Measurements from ENCODE around the gene ERCC2.
"Not testable (repeated sequence)": the region's sequence is repeated elsewhere in the genome, so short reads cannot be mapped to it uniquely, and the experiment has no call there.

The ERCC2 gene

DNA sequence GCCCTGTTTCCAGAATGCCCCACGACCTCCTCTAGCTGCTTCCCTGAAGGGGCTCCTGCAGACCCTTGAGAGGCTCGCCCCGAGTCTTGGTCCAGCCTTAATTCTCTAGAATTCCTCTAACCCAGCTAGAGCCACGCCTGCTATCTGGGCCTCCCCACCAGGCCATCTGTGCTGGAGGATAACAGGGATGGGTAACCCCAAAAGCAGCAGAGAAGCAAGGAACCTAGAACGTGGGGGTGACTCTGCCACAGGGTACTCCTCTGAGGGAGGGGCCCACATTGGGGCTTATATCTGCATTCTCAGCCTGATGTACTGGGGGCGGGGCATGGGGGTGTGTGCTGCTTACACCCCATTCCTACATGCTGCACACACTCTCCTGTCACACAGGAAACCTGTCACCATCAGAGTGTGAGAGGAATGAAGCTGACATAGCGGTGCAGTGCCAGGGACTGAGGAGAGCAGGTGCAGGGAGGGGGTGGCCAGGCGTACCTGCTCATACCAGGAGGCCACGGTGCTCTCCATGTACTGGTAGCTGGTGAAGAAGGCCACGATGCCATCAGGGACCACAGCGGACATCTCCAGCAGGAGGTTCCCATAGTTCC, 16.0 kb downstream of the ERCC2 start:
- DNase-seq (ENCODE audit: low read depth), result no peak

DNA sequence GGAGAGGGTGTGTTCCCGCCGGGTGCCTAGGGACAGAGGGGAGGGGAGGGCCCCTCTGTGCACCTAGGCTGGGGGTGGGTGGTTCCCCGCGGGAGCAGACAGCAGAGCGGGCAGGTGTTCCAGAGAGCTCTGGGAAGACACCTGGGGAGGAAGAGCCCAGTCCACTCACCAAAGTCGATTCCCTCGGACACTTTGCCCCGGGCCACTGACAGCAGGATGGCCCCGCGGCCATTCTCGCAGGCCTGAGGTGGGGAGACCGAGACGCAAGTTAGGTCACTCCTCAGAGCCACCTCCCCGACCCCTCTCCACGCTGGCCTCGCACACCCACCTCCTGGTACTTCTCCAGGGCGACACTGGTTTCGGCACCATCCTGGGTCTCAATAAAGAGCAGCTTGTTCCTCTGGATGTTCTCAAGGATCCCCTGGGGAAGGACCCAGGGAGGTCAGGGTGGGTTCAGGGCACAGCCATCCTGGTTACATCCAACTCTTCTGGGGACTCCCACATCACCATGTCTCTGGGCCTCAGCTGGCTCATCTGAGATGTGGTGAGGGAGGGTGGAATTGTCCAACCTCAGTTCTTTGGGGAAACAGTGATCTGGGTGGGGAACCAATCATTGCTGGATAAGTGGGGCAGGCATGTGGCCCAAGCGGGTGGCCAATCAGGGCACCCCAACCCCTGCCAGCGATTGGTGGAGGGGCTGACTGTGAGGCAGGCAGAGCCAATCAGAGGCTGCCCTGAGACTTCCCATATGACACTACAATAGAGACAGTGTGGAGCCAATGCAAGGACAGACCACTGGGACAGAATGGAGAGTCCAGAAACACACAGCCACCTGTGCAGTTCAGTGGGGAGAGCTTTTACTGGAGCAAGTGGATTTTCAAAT, 17.2 kb downstream of the ERCC2 start:
- no peak for DNase-seq (ENCODE audit: low read depth)

DNA sequence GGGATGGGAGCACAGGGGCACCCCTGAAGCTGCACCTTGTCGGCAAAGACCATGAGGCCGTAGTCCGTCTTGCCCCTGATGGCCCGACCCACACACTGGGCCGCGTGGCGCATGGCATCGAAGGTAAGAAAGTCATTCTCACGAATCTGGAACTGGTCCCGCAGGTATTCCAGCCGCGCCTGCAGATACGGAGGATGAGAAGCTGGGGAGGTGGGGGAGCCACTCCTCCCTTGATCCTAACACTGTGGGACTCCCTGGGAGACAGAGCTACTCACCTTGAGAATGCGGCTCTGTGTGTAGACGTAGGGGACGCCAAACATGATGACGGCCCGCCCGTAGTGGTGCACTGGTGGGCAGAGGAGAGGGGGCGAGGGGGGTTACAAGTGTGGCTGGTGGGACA, 17.9 kb downstream of the ERCC2 start:
- no peak for DNase-seq (ENCODE audit: low read depth)

DNA sequence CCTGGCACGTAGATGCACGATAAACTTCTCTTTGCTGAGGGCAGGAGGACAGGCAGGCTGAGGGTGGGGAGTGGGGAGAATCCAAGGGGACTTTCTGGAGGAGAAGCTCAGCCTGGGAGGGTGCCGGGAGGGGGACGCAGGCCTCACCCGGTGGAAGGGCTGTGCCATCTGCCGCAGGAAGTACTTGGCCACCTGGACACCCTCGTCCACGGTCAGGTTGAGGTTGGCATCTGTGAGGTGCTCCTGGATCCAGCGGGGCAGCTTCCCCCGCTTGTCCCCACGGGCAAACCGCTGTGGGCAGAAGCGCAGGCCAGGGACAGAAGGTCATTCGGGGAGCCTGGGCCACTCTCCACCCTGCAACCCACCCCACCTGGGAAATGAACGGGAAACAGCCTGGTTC, 18.3 kb downstream of the ERCC2 start:
- DNase-seq (ENCODE audit: low read depth), result no peak

DNA sequence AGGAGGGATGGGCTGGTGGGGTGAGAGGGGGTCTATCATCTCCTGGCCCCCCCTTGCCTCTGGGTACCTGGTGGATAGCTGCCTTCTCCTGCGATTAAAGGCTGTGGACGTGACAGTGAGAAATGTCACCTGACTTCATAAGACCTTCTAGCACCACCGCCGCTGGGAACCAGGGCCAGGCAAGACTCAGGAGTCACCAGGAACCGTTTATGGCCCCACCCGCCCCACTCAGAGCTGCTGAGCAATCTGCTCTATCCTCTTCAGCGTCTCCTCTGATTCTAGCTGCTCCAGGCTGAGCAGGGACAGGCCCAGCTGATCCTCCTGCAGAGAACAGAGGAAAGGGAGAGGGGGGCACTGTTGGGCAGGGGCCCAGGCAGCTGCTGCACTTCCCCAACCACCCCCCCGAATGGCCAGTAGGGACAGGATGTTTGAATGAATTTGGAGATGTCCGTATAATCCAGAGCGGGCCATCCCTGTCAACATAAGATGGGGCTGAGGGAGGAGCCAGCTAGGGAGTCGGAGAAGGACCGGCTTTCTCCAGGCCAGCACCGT, 18.9 kb downstream of the ERCC2 start:
- DNase-seq (ENCODE audit: low read depth), result no peak

DNA sequence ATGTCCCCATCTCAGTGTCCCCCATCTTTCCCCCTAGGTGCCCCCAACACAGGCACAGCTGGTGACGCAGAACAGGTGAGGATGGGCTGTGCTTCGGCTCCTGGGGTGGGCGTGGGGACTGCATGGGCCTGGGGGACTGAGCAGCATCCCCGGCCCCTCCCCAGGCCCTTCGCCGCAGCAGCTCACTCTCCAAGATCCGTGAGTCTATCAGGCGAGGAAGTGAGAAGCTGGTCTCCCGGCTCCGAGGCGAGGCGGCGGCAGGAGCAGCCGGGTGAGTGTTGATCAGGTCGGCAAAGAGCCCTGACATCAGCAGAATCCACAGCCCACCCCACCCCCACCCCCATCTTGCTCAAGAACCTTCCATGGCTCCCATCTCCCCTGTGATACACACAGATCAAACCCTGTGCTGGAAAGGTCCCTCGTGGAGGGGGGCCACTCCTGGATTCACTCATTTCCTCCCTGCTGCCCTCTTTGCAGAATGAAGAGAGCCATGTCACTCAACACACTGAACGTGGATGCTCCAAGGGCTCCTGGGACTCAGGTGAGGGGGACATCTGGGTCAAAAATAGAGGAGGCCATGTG, 19.8 kb downstream of the ERCC2 start:
- no peak for DNase-seq (ENCODE audit: low read depth)

DNA sequence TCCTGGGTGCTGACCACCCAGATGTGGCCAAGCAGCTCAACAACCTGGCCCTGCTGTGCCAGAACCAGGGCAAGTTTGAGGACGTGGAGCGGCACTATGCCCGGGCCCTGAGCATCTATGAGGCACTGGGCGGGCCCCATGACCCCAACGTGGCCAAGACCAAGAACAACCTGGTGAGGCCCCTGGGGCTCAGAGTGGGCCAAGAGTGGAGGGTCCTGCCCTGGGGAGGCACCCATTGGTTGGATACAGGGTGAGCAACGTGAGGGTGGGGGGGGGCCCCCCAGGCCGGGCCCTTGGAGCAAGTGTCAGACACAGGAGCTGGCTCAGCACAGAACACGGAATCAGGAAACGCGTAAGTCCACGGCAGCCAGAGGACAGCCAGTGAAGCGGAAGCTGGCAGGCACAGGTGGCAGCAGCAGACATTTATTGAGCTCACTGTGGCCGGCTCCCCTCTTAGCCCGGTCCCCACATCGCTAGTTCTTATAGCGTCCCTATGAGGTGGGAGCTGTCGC, 20.9 kb downstream of the ERCC2 start:
- DNase-seq (ENCODE audit: low read depth), result no peak

DNA sequence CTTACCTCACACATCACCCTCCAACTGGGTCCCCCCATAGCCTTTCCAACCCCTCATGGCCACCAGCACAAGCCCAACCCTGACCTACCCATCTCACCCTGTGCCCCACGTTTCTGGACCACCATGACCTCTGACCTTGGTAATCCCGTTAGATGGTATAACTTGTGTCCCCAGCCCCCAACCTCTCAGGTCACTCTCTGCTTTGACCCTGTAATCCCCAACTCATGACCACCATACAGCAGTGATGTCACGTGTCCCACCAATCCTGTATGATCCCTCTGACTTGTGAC, 21.3 kb downstream of the ERCC2 start:
- no peak for DNase-seq (ENCODE audit: low read depth)

DNA sequence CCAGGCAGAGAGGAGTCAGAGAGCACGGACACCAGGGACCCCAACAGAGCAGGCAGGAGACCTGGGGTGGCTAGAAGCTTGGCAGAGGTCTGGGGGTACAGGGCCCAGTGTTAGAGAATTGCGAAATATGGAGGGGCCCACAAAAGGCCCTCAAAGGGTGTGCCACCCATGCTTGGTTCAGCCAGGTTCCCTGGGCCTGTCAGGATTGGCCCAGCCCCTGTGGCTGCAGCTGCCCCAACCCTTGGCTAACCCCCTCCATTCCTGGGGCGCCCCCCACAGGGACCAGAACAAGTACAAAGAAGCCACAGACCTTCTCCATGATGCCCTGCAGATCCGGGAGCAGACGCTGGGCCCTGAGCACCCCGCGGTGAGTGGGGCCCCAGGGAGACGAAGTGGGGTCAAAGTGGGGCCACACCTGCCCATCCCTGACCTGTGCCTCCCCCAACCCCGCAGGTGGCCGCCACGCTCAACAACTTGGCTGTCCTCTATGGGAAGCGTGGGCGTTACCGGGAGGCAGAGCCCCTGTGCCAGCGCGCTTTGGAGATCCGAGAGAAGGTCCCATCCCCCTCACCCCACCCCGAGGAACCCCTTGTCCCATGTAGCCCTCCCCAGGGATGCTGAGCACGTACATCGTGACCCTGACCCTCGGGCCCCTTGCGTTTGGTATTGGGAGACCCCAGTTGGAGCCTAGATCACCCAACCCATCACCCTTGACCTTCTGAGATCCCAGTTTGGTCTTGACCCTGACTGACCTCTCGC, 21.8 kb downstream of the ERCC2 start:
- DNase-seq (ENCODE audit: low read depth), result no peak

DNA sequence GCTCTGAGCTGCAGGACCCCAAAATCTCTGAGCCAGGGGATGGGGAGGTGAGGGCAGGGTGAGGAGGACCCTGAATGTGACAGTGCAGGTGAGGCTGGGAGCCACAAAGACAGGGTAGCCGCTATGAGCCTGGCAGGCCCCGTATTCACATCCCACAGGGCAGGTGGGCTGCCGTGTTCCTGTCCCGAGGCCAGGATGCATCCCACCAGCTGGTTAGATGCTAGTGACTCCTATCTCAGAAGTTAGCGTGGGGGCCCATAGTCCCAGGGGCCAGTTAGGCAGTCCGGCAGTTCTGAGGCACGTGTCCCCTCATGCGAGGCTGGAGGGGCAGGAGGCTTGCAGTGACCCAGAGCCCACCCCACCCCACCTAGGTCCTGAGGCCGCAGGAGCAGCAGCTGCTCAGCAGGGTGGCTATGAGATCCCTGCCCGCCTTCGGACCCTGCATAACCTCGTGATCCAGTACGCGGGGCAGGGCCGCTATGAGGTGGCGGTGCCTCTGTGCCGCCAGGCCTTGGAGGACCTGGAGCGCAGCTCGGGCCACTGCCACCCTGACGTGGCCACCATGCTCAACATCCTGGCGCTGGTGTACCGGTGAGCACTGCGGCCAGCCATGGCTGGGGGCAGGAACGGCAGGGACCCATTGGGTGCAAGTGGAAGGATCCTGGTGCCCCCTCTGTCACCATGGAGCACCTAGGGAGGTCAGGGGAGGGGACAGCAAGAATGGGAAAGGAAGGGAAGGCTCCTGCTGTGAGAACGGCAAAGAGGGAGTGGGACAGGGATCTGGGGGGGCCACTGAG, 22.6 kb downstream of the ERCC2 start:
- DNase-seq (ENCODE audit: low read depth), result no peak

DNA sequence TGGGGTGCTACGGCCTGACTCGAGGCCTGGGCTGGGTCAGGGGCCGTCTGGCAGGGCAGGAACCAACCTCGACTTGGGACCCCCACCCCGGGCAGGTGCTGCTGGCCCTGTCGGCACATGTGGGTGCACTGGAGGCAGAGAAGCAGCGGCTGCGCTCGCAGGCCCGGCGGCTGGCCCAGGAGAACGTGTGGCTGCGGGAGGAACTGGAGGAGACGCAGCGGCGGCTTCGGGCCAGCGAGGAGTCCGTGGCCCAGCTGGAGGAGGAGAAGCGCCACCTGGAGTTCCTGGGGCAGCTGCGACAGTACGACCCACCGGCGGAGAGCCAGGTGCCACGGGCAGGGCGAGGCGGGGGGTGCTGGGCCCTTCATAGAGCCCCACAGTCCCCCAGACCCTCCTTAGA, 23.9 kb downstream of the ERCC2 start:
- DNase-seq (ENCODE audit: low read depth), result no peak

DNA sequence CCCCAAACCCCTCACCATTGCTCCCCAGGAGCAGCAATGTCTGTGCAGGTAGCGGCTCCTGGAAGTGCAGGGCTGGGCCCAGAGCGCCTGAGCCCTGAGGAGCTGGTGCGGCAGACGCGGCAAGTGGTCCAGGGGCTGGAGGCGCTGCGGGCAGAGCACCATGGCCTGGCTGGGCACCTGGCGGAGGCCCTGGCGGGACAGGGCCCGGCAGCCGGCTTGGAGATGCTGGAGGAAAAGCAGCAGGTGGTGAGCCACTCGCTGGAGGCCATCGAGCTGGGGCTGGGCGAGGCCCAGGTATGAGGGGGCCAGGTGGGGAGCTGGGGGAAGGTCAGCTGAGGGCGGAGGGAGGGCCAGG, 24.9 kb downstream of the ERCC2 start:
- no peak for DNase-seq (ENCODE audit: low read depth)

DNA sequence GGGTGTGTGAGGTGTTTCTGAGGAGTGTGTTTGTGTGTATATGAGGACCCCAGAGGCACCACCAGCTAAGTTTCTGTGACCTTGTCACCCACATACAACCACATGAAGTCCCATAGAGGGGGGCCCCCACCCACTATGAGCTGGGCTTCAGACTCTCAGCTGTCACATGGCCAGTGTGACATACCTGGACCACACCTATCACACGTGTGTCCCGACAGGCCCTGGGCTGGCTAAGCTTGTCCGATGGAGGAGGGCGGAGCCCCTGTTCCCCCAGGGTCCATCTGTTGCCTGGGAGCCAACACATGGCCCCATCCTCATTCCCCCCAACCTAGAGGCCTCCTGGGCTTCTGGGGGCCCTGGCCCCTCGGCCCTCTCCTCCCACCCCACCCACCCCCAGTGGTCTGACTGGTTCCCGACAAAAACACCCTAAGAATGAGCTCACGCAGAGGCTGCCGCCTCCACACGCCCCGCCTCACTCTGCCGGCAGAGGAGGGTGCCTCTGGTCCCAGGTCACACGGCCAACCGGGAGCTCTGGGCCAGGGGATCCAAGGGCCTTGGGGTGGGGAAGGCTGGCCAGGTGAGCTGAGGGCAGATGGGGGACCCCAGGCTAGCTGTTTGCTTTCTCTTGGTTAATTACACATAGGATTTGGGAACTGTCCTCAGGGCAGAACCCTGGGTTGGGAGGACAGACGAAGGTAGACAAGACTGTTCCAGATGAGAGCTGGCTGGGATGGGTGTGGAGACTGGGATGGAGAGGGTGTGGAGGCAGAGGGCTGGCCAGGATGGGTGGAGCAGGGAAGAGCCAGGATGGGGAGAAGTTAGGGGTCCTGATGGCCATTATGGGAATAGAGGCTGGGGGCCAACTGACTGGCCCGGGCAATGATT, 25.5 kb downstream of the ERCC2 start:
- no peak for DNase-seq (ENCODE audit: low read depth)

DNA sequence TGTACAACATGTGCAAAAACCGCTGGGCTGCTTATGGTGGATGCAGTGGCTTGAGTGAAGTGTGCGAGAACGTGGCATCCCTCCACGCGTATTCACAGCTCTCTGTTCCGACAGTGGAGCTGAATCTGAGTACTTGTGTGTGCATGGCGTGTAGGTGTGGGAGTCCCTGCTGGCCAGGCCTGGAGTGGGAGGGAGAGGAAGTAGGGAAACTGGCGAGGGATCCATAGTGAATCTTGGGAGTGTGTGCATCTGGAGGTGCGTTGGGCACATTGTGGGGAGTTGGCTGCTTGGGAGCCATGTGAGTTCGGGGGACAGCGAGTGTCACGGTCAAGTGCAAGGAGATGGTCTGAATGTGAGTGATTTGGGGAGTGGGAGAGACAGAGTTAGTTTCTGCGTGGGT, 27.5 kb downstream of the ERCC2 start:
- no peak for DNase-seq (ENCODE audit: low read depth)

DNA sequence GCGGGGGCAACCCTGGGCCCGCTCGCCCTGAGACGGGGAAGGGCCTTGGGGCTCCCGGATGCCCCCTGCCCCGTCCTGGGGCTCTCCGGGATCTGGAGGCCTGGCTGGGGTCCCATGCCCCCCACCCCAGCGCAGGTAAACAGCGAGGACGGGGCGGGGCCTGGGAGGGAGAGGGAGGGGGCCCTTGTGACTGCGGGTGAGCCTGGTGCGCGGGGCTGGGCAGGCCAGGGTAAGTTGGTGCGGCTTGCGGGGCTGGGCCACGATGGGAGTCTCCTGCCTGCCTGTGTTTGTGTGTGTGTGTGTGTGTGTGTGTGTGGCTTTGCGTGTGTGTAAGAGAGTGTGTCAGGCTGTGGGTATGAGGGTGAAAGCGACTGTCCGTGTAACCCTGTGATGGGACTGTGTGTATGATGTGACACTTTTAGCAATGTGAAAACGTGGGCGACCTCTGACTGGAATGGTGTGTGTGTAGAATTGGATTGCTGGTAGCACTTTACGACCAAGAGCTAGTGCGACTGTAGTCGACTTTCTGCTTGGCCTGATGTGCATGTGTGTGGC, 29.4 kb downstream of the ERCC2 start:
- DNase-seq (ENCODE audit: low read depth), result no peak

DNA sequence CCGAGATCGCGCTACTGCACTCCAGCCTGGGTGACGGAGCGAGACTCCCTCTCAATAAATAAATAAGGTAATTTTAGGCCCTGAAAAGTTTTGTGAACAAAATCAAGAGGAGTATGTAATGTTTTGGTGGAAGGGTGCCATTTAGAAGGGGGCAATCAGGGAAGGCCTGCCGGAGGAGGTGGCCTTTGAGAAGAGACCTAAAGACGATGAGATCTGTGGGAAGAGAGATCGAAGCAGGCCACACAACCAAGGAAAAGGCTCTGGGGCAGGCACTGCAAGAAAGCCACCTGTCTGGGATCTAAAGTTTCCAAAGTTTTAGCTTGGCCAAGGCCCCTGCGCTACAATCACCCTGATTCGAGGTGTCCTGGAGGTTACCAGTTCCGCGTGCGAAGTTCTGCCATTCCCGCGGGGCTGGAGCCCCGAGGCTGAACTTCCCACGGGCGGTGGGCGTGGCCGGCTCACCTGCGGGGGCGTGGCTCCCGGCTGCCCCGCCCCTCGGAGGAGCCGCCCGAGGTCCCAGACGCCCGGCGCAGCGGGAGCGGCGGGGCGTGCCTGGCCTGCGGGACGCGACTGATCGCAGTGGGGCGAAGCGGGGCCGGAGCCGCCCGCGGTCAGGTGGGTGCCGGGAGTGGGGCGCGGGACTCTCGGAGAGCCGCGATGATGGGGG, 30.0 kb downstream of the ERCC2 start, which contains the start of gene KLC3:
KLC3 (plus strand) TSS at position 519 of the 667 bp plus-strand sequence. CDS start 4,792 bp downstream, outside the sequence.
- peak; percentile 9 for DNase-seq (ENCODE audit: low read depth)

DNA sequence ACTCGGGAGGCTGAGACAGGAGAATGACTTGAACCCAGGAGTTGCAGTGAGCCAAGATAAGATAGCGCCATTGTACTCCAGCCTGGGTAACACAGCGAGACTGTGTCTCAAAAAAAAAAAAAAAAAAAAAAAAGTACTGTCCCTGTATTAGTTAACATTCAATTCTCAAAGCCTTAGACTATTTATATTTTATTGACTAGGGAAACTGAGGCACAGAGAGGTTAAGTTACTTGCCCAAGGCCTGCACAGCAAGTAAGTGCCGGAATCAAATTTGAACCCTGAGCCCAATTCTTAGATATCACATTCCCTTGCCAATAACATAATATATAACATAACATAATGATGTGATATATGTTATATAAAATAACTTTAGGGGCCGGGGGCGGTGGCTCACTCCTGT, 30.7 kb downstream of the ERCC2 start:
- no peak for DNase-seq (ENCODE audit: low read depth)

DNA sequence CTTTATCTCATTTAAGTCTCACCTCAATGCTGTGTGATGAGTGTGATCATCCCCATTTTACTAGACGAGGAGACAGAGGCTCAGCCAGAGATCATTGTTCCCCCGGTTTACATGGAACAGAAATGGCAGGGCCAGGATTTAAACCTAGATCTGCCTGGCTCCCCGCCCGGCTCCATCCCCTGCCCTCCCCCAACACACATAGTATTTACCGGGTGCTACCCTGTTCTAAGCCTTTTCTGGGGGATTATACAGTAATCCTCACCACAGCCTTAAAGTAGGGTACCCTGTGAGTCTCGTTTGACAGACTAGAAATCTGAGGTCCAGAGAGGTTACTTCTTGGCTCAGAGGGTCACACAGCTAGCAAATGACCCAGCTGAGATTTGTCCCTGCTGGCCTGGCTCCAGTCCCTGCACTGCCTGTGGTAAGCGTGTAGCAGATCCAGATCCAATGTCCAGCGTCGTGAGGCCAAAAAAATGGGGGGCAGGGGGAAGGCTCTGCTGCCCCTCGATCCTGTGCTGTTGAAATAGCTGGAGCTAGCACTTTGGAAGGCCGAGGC, 33.6 kb downstream of the ERCC2 start:
- no peak for DNase-seq (ENCODE audit: low read depth)

DNA sequence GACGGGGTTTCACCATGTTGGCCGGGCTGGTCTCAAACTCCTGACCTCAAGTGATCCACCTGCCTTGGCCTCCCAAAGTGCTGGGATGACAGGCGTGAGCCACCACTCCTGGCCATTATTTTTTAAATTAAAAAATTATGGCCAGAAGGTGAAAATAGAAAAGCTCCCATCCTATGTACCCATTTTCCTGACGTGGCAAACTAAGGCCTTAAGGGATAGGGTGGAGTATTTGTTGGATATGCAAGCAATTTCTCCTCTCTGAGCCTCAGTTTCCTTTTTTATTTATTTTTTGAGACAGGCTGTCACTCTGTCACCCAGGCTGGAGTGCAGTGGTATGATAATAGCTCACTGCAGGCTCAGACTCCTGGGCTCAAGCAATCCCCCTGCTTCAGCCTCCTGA, 35.5 kb downstream of the ERCC2 start:
- DNase-seq (ENCODE audit: low read depth), result not testable (repeated sequence)

Data from activated T-cell treated with anti-CD3 and anti-CD28 coated beads for 1 hour (primary cell).